GM12878 (cell line): ENCODE measurements around the gene RIPPLY3. TPM values are rescaled to one million over a fixed set of nuclear protein-coding genes. Genes with fewer than 3 reads are reported as not detected.

Experiments used
- EGR1 ChIP-seq, 2 experiments: IDR thresholded peaks; 1 replicate in 1 of 2; 2 replicates in 1 of 2; pipeline ENCODE4 v1.6.1; 2011 to 2012; ENCODE audit warnings: low read depth in 2 of 2, low read length in 2 of 2, borderline replicate concordance in 1 of 2, mild to moderate bottlenecking in 1 of 2, moderate library complexity in 1 of 2
- KAT2A ChIP-seq: conservative IDR thresholded peaks from 2 replicates; pipeline ENCODE4 v1.6.1; 2011; ENCODE audit warnings: low read depth, low read length; ENCODE audit not compliant: control insufficient read depth
- SMAD1 ChIP-seq: fragments of 450-650 bp; IDR thresholded peaks from 2 replicates; pipeline ENCODE4 v1.6.1; 2018; ENCODE audit warnings: mild to moderate bottlenecking, low read depth; ENCODE audit not compliant: partially characterized antibody
- STAT1 ChIP-seq: fragments of 450-650 bp; conservative IDR thresholded peaks from 2 replicates; pipeline ENCODE4 v1.6.1; 2014; ENCODE audit warnings: antibody characterized with exemption, mild to moderate bottlenecking
- TBL1XR1 ChIP-seq: IDR thresholded peaks from 2 replicates; pipeline ENCODE4 v1.6.1; 2012; ENCODE audit warnings: low read depth, low read length, improper control_type of control experiment
- ZNF24 ChIP-seq: fragments of 450-650 bp; IDR thresholded peaks from 2 replicates; pipeline ENCODE4 v1.6.1; 2017; ENCODE audit warnings: antibody characterized with exemption, mild to moderate bottlenecking
- ZNF384 ChIP-seq: IDR thresholded peaks from 2 replicates; pipeline ENCODE4 v1.6.1; 2012; ENCODE audit warnings: low read depth, mild to moderate bottlenecking, low read length, improper control_type of control experiment, borderline replicate concordance
- ZNF592 ChIP-seq: fragments of 450-650 bp; IDR thresholded peaks from 2 replicates; pipeline ENCODE4 v1.6.1; 2017; ENCODE audit warnings: mild to moderate bottlenecking, moderate library complexity
- ZNF687 ChIP-seq: fragments of 450-650 bp; IDR thresholded peaks from 2 replicates; pipeline ENCODE4 v1.6.1; 2017; ENCODE audit warnings: mild to moderate bottlenecking, moderate library complexity
- polyA plus RNA-seq, 11 experiments: library from polyadenylated mRNA; depleted of rRNA in 4 of 11; unstranded in 6 of 11; stranded (reverse) in 5 of 11; fragments of >200 nt; fragmentation: Nextera tagmentation in 4 of 11; fragmentation: Illumina TruSeq in 1 of 11; extraction: Ambion mirVana in 4 of 11; extraction: Trizol in 1 of 11; gene quantifications; 1 replicate in 1 of 11; 2 replicates in 10 of 11; pipeline versions ENCODE4 v1.2.1 to v1.2.3, GENCODE V29; 2011 to 2016; ENCODE audit warnings: inconsistent platforms in 2 of 11, missing spikeins in 2 of 11, low read depth in 1 of 11
- total RNA-seq, 4 experiments: library from RNA; depleted of rRNA in 3 of 4; stranded (reverse); fragments of >200 nt in 3 of 4; fragmentation: Illumina TruSeq in 1 of 4; extraction: Trizol in 1 of 4; gene quantifications; 2 replicates each; pipeline versions ENCODE4 v1.2.1 to v1.2.3, GENCODE V29; 2013 to 2021

Gene RIPPLY3
- total and polyA plus RNA-seq, 10 of the 15 experiments (the other 5 are each of a cell fraction or from before 2014, with no cell fraction given) = not detected

GRCh38 chr21:36960676-36961284 lies 45.7 kb upstream of the RIPPLY3 start (continued):
- TF ChIP-seq ZNF687 = no peak
- TF ChIP-seq EGR1 (IDR thresholded peaks at IDR 0.05; ENCODE audit: borderline replicate concordance in 1 of 2, low read depth in 2 of 2, low read length in 2 of 2) = no peak
- TF ChIP-seq SMAD1 = no peak
- no peak for TF ChIP-seq ZNF24
- TF ChIP-seq ZNF384 = no peak
- no peak for TF ChIP-seq ZNF592
- TF ChIP-seq KAT2A = no peak
- TF ChIP-seq TBL1XR1 = no peak
- no peak for TF ChIP-seq STAT1
- TF ChIP-seq, all 136 proteins: peak for 0
